ENCODE data around the gene FAM107B.

The FAM107B gene

GRCh38 chr10:14566498-14566897 lies 208.2 kb downstream of the FAM107B start:
- DNase-seq (ENCODE audit: low spot score) = no peak
- no peak for TF ChIP-seq CTCF (IDR thresholded peaks at IDR 0.05)
- Histone ChIP-seq H3K4me3 (no peak overlapping the region), H3K27ac (no peak overlapping the region)

GRCh38 chr10:14565199-14565598 lies 209.5 kb downstream of the FAM107B start:
- Histone ChIP-seq H3K4me3 (no peak overlapping the region), H3K27ac (no peak overlapping the region)
- no peak for TF ChIP-seq CTCF (IDR thresholded peaks at IDR 0.05)
- DNase-seq (ENCODE audit: low spot score) = no peak

DNA sequence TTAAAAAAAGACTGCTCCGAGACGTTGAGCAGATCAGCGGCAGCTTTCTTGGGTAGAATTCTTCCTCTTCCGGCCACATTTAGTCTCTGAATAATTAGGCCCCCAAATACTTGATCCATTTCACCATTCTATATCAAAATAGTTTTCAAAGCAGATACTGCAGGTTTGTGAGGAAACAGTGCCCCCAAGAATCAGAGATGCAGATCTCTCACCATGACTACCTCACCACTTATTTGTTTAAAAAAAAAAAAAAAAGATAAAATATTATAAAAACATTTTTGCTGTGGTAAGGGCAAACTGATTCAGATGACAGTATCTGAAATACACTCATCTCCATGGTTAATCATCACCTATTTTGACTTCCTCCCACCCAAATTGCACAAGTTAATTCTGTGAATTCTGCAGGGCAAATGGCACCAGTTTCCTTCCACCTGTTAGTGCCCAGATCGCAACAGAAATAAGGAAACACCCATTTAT lies 210.4 kb downstream of the FAM107B start:
- Histone ChIP-seq H3K4me3 (no peak overlapping the region), H3K27ac (no peak overlapping the region)
- no peak for DNase-seq (ENCODE audit: low spot score)
- no peak for TF ChIP-seq CTCF (IDR thresholded peaks at IDR 0.05)

DNA sequence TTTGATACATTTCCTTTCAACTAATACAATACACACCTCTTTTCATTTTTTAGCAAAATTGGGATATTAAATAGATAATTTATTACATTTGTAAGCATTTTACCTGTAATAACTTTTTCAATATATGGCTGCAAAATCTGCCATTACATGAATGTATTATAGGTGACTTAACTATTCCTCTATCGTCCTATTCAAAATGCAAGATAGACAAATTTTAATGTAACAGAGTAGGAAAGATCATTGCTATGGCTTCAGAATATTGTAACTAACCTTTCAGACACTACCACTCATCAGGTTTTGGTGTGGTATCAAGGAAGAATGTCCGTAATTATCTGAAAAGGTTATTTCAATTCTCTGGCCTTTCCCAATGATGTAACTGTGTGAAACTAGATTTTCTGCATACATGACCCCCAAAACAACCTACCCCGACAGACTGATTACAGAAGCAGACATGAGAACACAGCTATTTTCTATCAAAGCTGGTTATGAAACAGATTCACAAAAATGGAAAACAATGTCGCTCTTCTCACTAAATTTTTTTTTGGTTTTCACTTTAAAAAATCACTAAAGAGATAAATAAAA lies 211.2 kb downstream of the FAM107B start:
- TF ChIP-seq CTCF (IDR thresholded peaks at IDR 0.05) = no peak
- Histone ChIP-seq H3K27ac (no peak overlapping the region), H3K4me3 (no peak overlapping the region)
- no peak for DNase-seq (ENCODE audit: low spot score)

DNA sequence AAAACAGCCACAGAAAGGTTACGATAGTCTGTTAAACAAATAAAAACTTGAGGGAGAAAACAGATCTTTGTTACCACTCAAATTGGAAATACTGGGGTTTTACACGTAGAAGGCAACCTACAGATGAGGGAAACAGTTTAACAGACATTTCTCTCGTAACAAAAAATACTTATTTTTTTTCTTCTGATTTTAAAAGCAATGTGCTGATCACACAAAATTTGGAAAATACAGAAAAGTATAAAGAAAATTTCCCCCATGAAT lies 211.7 kb downstream of the FAM107B start:
- DNase-seq (ENCODE audit: low spot score) = no peak

GRCh38 chr10:14562218-14563075 lies 212.2 kb downstream of the FAM107B start:
- Histone ChIP-seq H3K27ac (no peak overlapping the region), H3K4me3 (no peak overlapping the region)
- TF ChIP-seq CTCF (IDR thresholded peaks at IDR 0.05) = no peak
- DNase-seq (ENCODE audit: low spot score) = no peak

More for the DNA sequence above, 211.7 kb downstream of the FAM107B start:
- TF ChIP-seq CTCF (IDR thresholded peaks at IDR 0.05) = no peak
- Histone ChIP-seq H3K4me3 (no peak overlapping the region), H3K27ac (no peak overlapping the region)

Measured in coronary artery (tissue), 2 donors.